Measurements from ENCODE around the gene BTG2. TPM values are rescaled to one million over a fixed set of nuclear protein-coding genes. Genes with fewer than 3 reads are reported as not detected.
A peak's percentile ranks its signal among the peaks of the same experiment; 100 is the strongest.

Gene BTG2
- total RNA-seq, 4 donors from 2014 or later = 76.3 to 654 (median 238) TPM

- no peak for TF ChIP-seq CTCF (IDR thresholded peaks at IDR 0.05)
- ATAC-seq (ENCODE audit: low FRiP score) (no peak), DNase-seq (ENCODE audit: low spot score) (no peak)
These were observed 43.8 kb downstream of the BTG2 start for GRCh38 chr1:203349166-203349565.

GRCh38 chr1:203349773-203350524, 44.6 kb downstream of the BTG2 start:
- DNase-seq (ENCODE audit: low spot score) (no peak), ATAC-seq (ENCODE audit: low FRiP score) (no peak)
- TF ChIP-seq CTCF (IDR thresholded peaks at IDR 0.05) = no peak

- no peak for DNase-seq (ENCODE audit: low spot score)
- no peak for TF ChIP-seq CTCF (IDR thresholded peaks at IDR 0.05)
- peak; percentile 85 for ATAC-seq (ENCODE audit: low FRiP score)
These were observed 45.8 kb downstream of the BTG2 start, which contains the start of gene FMOD for GRCh38 chr1:203351037-203351625. FMOD (minus strand) TSS chr1:203351122; CDS start chr1:203348270, 2,852 bp downstream.

- no peak for TF ChIP-seq CTCF (IDR thresholded peaks at IDR 0.05)
- ATAC-seq (ENCODE audit: low FRiP score) (no peak), DNase-seq (ENCODE audit: low spot score) (no peak)
These were observed 48.2 kb downstream of the BTG2 start for GRCh38 chr1:203353486-203353885.

- ATAC-seq (ENCODE audit: low FRiP score) (no peak), DNase-seq (ENCODE audit: low spot score) (no peak)
- no peak for TF ChIP-seq CTCF (IDR thresholded peaks at IDR 0.05)
These were observed 48.9 kb downstream of the BTG2 start for GRCh38 chr1:203354246-203354645.

GRCh38 chr1:203359010-203359571, 53.8 kb downstream of the BTG2 start:
- DNase-seq (ENCODE audit: low spot score) = no peak
- no peak for TF ChIP-seq CTCF (IDR thresholded peaks at IDR 0.05)
- peak; percentile 39 for ATAC-seq (ENCODE audit: low FRiP score)

Small RNA genes lying within 50 kb of the gene (small RNA-seq; reads per million reads assigned to genes)
- gene AL359837.1 (not detected), gene RNU6-487P (not detected)

Other genes with a start within 250 kb of the BTG2 start
- not detected for gene MYOG, start 219.5 kb upstream of the BTG2 start, total RNA-seq
- gene ADORA1, start 177.8 kb upstream of the BTG2 start, total RNA-seq = 1 to 10 TPM; 1.4 to 4.3 (median 2.6) TPM
- gene MYBPH, start 129.7 kb upstream of the BTG2 start, total RNA-seq = under 1 TPM in 1 of 4 donors, not detected in 3; 0.37 TPM
- gene CHI3L1, start 118.8 kb upstream of the BTG2 start, total RNA-seq = 100 to 1,000 TPM in 2 of 4 donors, 10 to 100 TPM in 1, under 1 TPM in 1; 0.47 to 338 (median 124) TPM
- gene CHIT1, start 75.8 kb upstream of the BTG2 start, total RNA-seq = 10 to 100 TPM in 1 of 4 donors, 1 to 10 TPM in 2, under 1 TPM in 1; 0.19 to 17.7 (median 2.3) TPM
- 100 to 1,000 TPM in 2 of 4 donors, 10 to 100 TPM in 2; 50.6 to 179 (median 90.4) TPM for gene FMOD, start 45.6 kb downstream of the BTG2 start, total RNA-seq
- gene PRELP, start 170.3 kb downstream of the BTG2 start, total RNA-seq = 100 to 1,000 TPM in 1 of 4 donors, 10 to 100 TPM in 3; 67.3 to 115 (median 83.2) TPM
- not detected for gene OPTC, start 188.6 kb downstream of the BTG2 start, total RNA-seq

Measured in omental fat pad (tissue), 4 donors.